Epithelial cell of esophagus (primary cell): ENCODE data around the gene CAPG.
A peak's percentile ranks its signal among the peaks of the same experiment; 100 is the strongest.
"Not testable (repeated sequence)": the region's sequence is repeated elsewhere in the genome, so short reads cannot be mapped to it uniquely, and the experiment has no call there.

Source experiments
- DNase-seq: peaks from one replicate; pipeline ENCODE4 v3.0.0; 2010; ENCODE audit warnings: low read depth
- H3K4me3 ChIP-seq: 2 replicates; pipeline ENCODE4 v1.5.1; 2011; ENCODE audit warnings: mild to moderate bottlenecking, low read length, control low read depth
- TF ChIP-seq, protein P1 (sequence below): IDR thresholded peaks from 2 replicates; pipeline ENCODE4 v1.5.1; 2011; ENCODE audit warnings: low read depth, mild to moderate bottlenecking, low read length, control low read depth, inconsistent platforms; ENCODE audit not compliant: insufficient read depth; ENCODE audit errors: missing control alignments

Gene CAPG

DNA sequence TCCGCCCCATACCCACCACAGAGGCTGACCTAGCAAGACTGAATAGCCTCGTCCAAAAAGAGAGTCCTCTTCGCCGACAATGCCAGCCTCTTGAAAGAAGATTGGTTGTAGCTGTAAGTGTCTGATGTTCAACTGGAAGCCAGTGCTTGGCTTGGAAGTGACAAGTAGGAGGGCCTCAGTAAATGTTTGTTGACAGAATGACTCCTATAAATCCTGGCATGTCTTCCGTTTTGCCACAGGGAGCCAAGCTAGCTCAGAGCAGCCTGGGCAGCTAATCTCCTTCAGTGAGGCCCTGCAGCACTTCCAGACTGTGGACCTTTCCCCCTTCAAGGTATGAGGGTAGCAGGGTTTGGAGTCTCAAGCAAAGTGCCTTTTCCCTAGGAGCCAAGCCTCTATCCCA is 40.7 kb downstream of the CAPG start:
- TF ChIP-seq, protein P1, sequence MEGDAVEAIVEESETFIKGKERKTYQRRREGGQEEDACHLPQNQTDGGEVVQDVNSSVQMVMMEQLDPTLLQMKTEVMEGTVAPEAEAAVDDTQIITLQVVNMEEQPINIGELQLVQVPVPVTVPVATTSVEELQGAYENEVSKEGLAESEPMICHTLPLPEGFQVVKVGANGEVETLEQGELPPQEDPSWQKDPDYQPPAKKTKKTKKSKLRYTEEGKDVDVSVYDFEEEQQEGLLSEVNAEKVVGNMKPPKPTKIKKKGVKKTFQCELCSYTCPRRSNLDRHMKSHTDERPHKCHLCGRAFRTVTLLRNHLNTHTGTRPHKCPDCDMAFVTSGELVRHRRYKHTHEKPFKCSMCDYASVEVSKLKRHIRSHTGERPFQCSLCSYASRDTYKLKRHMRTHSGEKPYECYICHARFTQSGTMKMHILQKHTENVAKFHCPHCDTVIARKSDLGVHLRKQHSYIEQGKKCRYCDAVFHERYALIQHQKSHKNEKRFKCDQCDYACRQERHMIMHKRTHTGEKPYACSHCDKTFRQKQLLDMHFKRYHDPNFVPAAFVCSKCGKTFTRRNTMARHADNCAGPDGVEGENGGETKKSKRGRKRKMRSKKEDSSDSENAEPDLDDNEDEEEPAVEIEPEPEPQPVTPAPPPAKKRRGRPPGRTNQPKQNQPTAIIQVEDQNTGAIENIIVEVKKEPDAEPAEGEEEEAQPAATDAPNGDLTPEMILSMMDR = no peak
- no peak for DNase-seq
- no peak overlapping the region for H3K4me3 ChIP-seq

GRCh38 chr2:85368921-85369320 is 41.2 kb downstream of the CAPG start:
- TF ChIP-seq, protein P1 = no peak
- no peak overlapping the region for H3K4me3 ChIP-seq
- no peak for DNase-seq

- DNase-seq = no peak
- no peak overlapping the region for H3K4me3 ChIP-seq
- TF ChIP-seq, protein P1 = no peak
Observed at GRCh38 chr2:85367180-85367579, 43.0 kb downstream of the CAPG start.

- not testable (repeated sequence) for DNase-seq, H3K4me3 ChIP-seq
Observed at GRCh38 chr2:85362653-85363387, 47.3 kb downstream of the CAPG start.

- TF ChIP-seq, protein P1 = no peak
Observed at GRCh38 chr2:85357736-85358135, 52.4 kb downstream of the CAPG start.

GRCh38 chr2:85356186-85356585 is 54.0 kb downstream of the CAPG start:
- TF ChIP-seq, protein P1 = no peak
- no peak overlapping the region for H3K4me3 ChIP-seq
- no peak for DNase-seq

More at GRCh38 chr2:85357736-85358135, 52.4 kb downstream of the CAPG start:
- H3K4me3 ChIP-seq = no peak overlapping the region
- peak; percentile 46 for DNase-seq

- peak overlapping the region; percentile 97 for H3K4me3 ChIP-seq
- TF ChIP-seq, protein P1 = no peak
- DNase-seq = no peak
Observed at GRCh38 chr2:85355521-85355920, 54.6 kb downstream of the CAPG start.
